GM23338 (cell line): ENCODE results near the gene CABLES1. TPM values are rescaled to one million over a fixed set of nuclear protein-coding genes. Genes with fewer than 3 reads are reported as not detected.

Experiments
- ATAC-seq: fragments of 200-7000 bp; cut with Tn5 transposase; 3 replicates; pipeline ENCODE4 v1.9.1; 2020
- DNase-seq: peaks from one replicate; pipeline ENCODE4 v3.0.0-alpha.2; 2015; ENCODE audit warnings: low spot score
- H2AFZ ChIP-seq: fragments of 200-600 bp; sonication (generic); 2 replicates; pipeline ENCODE4 v1.8.0; 2016; ENCODE audit warnings: antibody characterized with exemption, mild to moderate bottlenecking, moderate library complexity
- H3F3A ChIP-seq: fragments of 200-600 bp; sonication (generic); replicated peaks from 2 replicates; pipeline ENCODE4 v1.8.0; 2017; ENCODE audit warnings: antibody characterized with exemption, mixed run types, low read depth
- H3K27ac ChIP-seq: fragments of 200-600 bp; sonication (generic); 2 replicates; pipeline ENCODE4 v1.6.1; 2016; ENCODE audit warnings: low read depth
- H3K27me3 ChIP-seq: fragments of 200-600 bp; sonication (generic); 2 replicates; pipeline ENCODE4 v1.8.0; 2016; ENCODE audit warnings: mild to moderate bottlenecking, mixed run types, moderate library complexity; ENCODE audit not compliant: insufficient read depth
- H3K36me3 ChIP-seq: fragments of 200-600 bp; sonication (generic); 2 replicates; pipeline ENCODE4 v1.8.0; 2016; ENCODE audit warnings: mild to moderate bottlenecking; ENCODE audit not compliant: insufficient read depth
- H3K4me1 ChIP-seq: fragments of 200-600 bp; sonication (generic); 2 replicates; pipeline ENCODE4 v1.8.0; 2016; ENCODE audit warnings: mild to moderate bottlenecking, moderate library complexity; ENCODE audit not compliant: insufficient read depth
- H3K4me2 ChIP-seq: fragments of 200-600 bp; sonication (generic); 2 replicates; pipeline ENCODE4 v1.7.1; 2017; ENCODE audit warnings: mixed run types
- H3K4me3 ChIP-seq: fragments of 200-600 bp; sonication (generic); 2 replicates; pipeline ENCODE4 v1.6.1; 2016; ENCODE audit warnings: mixed run types
- H3K79me2 ChIP-seq: fragments of 200-600 bp; sonication (generic); replicated peaks from 2 replicates; pipeline ENCODE4 v1.8.0; 2017; ENCODE audit warnings: mild to moderate bottlenecking; ENCODE audit not compliant: insufficient read depth
- H3K9me2 ChIP-seq: fragments of 200-600 bp; sonication (generic); 2 replicates; pipeline ENCODE4 v1.8.0; 2017; ENCODE audit not compliant: insufficient read depth
- H4K20me1 ChIP-seq: fragments of 200-600 bp; sonication (generic); replicated peaks from 2 replicates; pipeline ENCODE4 v1.8.0; 2017; ENCODE audit warnings: mild to moderate bottlenecking; ENCODE audit not compliant: insufficient read depth
- H3K27ac Mint-ChIP-seq: 2 replicates; pipeline ENCODE4 v1.8.0; 2020; ENCODE audit warnings: inconsistent platforms, mild to moderate bottlenecking, moderate library complexity, mixed read lengths
- H3K27me3 Mint-ChIP-seq: 3 replicates; pipeline ENCODE4 v1.8.0; 2022; ENCODE audit warnings: low read depth, mild to moderate bottlenecking, moderate library complexity, mixed read lengths, inconsistent platforms; ENCODE audit not compliant: insufficient read depth, poor library complexity
- H3K36me3 Mint-ChIP-seq: 3 replicates; pipeline ENCODE4 v1.8.0; 2021; ENCODE audit warnings: low read depth, mild to moderate bottlenecking, inconsistent platforms, moderate library complexity, mixed read lengths
- H3K4me1 Mint-ChIP-seq: 3 replicates; pipeline ENCODE4 v1.8.0; 2020; ENCODE audit warnings: mild to moderate bottlenecking, inconsistent platforms, mixed read lengths
- H3K4me3 Mint-ChIP-seq: 3 replicates; pipeline ENCODE4 v1.8.0; 2021; ENCODE audit warnings: moderate library complexity, mild to moderate bottlenecking, inconsistent platforms, mixed read lengths
- H3K9me3 Mint-ChIP-seq: 3 replicates; pipeline ENCODE4 v1.8.0; 2020; ENCODE audit warnings: moderate library complexity, mild to moderate bottlenecking, inconsistent platforms, mixed read lengths
- CREB1 ChIP-seq: fragments of 250-450 bp; sonication (Bioruptor Pico); IDR thresholded peaks from 2 replicates; pipeline ENCODE4 v1.5.0; 2020; ENCODE audit warnings: low read depth, mild to moderate bottlenecking, moderate library complexity
- EZH2phosphoT487 ChIP-seq: fragments of 200-600 bp; sonication (generic); IDR thresholded peaks from one replicate; pipeline ENCODE4 v1.8.1; 2018; ENCODE audit warnings: antibody characterized with exemption; ENCODE audit not compliant: unreplicated experiment
- JUNB ChIP-seq: IDR thresholded peaks from one replicate; pipeline ENCODE4 v1.6.1; 2016; ENCODE audit warnings: antibody characterized with exemption; ENCODE audit not compliant: unreplicated experiment
- POLR2AphosphoS5 ChIP-seq: IDR thresholded peaks from 2 replicates; pipeline ENCODE4 v1.6.1; 2016; ENCODE audit warnings: antibody characterized with exemption, low read depth
- REST ChIP-seq: IDR thresholded peaks from one replicate; pipeline ENCODE4 v1.6.1; 2018; ENCODE audit warnings: antibody characterized with exemption; ENCODE audit not compliant: unreplicated experiment
- STAT1 ChIP-seq: IDR thresholded peaks from one replicate; pipeline ENCODE4 v1.6.1; 2016; ENCODE audit warnings: antibody characterized with exemption; ENCODE audit not compliant: unreplicated experiment
- ZNF331 ChIP-seq: fragments of 250-450 bp; sonication (Bioruptor Pico); IDR thresholded peaks from 2 replicates; pipeline ENCODE4 v1.5.0; 2020; ENCODE audit warnings: low read depth, mild to moderate bottlenecking, moderate library complexity
- ZNF462 ChIP-seq: fragments of 250-450 bp; sonication (Bioruptor Pico); IDR thresholded peaks from 2 replicates; pipeline ENCODE4 v1.5.0; 2020; ENCODE audit warnings: mild to moderate bottlenecking, moderate library complexity
- polyA plus RNA-seq: library from polyadenylated mRNA; unstranded; fragments of >200 nt; fragmentation: Nextera tagmentation; extraction: Ambion mirVana; gene quantifications from 2 replicates; pipeline ENCODE4 v1.2.1, GENCODE V29; 2016
- total RNA-seq: library from RNA; depleted of rRNA; stranded (reverse); fragments of >200 nt; shearing (Covaris generic); gene quantifications from 2 replicates; pipeline ENCODE4 v1.2.3, GENCODE V29; 2014

CABLES1 gene
- total and polyA plus RNA-seq, 2 experiments from 2014 or later: 2.6 to 12.4 TPM

GRCh38 chr18:23238651-23239349, 103.5 kb downstream of the CABLES1 start:
- no peaks in the 10 kb centered on the region for H4K20me1 ChIP-seq
- H3K27ac ChIP-seq: peak overlapping the region; percentile 69
- H3K27me3 ChIP-seq: no peaks in the 10 kb centered on the region
- peaks cover 3% of the 10 kb centered on the region for H3K27me3 Mint-ChIP-seq
- DNase-seq (peak; percentile 32), ATAC-seq (no peak)
- H2AFZ ChIP-seq: no peak overlapping the region
- no peak overlapping the region for H3K4me3 Mint-ChIP-seq
- no peaks in the 10 kb centered on the region for H3K79me2 ChIP-seq
- no peak overlapping the region for H3K4me2 ChIP-seq
- H3F3A ChIP-seq: peaks cover 4% of the 10 kb centered on the region; the same call in 1 of the 2 replicates
- no peak overlapping the region for H3K4me3 ChIP-seq
- H3K36me3 ChIP-seq: no peaks in the 10 kb centered on the region
- H3K27ac Mint-ChIP-seq: peak overlapping the region; percentile 75
- TF ChIP-seq REST (no peak), ZNF331 (no peak), POLR2AphosphoS5 (no peak), JUNB (no peak), STAT1 (no peak), CREB1 (no peak), EZH2phosphoT487 (no peak), ZNF462 (no peak)
- H3K9me2 ChIP-seq: no peaks in the 10 kb centered on the region
- H3K4me1 ChIP-seq: peaks cover 43% of the 10 kb centered on the region
- peaks cover 55% of the 10 kb centered on the region for H3K4me1 Mint-ChIP-seq
- peaks cover 56% of the 10 kb centered on the region for H3K36me3 Mint-ChIP-seq
- no peaks in the 10 kb centered on the region for H3K9me3 Mint-ChIP-seq
